GM19035 (cell line): ENCODE results near the gene OSBPL6.
"Not testable (repeated sequence)": the region's sequence is repeated elsewhere in the genome, so short reads cannot be mapped to it uniquely, and the experiment has no call there.

Experiments used
- ATAC-seq: cut with Tn5 transposase; IDR thresholded peaks from one replicate; pipeline ENCODE4 v1.9.1; 2021; ENCODE audit not compliant: unreplicated experiment

The OSBPL6 gene

DNA sequence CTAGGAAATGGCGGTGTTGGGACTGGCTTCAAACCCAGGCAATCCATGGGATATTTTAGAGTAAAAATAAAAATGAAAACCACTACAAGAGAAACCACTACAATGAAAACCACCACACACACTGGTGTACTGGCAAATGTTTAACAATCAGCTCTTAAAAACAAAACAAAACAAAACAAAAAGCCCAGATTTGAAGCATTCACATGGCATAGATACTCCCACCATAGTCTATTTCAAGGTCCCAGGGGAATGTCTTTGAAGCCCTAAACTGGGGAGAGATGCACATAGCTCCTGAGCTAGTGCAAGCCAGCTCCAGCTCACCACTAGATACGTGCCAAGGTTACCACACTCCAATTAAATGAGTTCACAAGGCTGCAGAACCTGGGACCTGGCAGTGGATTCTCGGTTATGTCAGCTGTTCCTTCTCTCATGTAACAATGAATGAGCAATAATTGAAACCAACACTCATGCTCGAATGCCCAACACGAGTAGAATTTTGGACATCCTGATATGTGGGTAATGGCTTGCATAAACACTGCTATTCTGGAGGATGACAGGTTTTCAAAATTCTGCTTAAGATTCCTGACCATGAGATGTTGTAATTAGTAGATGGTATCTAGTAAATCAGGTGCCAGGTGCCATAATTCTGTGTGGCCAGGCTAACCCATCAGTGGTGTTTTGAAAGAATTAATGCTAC, 102.2 kb downstream of the OSBPL6 start:
- no peak for ATAC-seq

- no peak for ATAC-seq
Measured at GRCh38 chr2:178297091-178297411, 102.7 kb downstream of the OSBPL6 start.

- no peak for ATAC-seq
Measured at GRCh38 chr2:178298785-178299212, 104.5 kb downstream of the OSBPL6 start.

DNA sequence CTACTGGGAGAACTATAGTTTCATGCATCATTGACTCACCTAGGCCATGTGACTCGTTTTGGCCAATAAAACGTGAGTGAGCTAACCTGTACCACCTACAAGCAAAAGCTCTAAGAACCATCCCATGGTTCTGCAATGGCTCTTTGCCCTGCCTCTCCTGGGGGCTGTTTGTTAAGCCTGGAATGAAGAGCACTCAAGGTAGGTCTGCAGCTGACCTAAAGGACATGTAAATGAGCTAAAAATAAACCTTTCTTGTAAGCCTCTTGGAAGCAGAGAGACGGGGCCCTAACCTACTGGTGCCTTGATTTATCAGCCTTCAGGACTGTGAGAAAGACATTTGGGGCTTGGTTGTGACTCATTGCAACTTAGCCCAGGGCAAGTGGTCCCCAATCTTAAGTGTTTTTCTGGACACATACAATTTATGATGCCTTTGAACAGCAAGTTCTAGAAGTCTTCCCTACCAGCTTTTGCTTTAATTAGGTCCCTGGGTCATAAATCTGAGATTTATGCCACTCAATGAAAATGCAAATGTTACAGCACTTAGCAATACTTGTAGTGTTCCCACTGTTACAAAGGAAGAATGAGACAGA, 107.4 kb downstream of the OSBPL6 start:
- ATAC-seq = no peak

DNA sequence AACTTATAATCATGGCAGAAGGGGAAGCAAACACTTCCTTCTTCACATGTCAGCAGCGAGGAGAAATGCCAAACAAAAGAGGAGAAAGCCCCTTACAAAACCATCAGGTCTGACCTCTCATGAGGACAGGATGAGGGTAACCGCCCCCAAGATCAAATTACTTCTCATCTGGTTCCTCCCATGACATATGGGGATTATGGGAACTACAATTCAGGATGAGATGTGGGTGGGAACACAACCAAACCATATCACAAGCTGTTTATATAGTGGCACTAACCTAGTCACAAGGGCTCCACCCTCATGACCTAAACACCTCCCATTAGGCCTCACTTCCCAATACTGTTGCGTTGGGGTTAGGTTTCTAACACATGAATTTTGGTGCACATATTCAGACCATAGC, 110.0 kb downstream of the OSBPL6 start:
- ATAC-seq = no peak

DNA sequence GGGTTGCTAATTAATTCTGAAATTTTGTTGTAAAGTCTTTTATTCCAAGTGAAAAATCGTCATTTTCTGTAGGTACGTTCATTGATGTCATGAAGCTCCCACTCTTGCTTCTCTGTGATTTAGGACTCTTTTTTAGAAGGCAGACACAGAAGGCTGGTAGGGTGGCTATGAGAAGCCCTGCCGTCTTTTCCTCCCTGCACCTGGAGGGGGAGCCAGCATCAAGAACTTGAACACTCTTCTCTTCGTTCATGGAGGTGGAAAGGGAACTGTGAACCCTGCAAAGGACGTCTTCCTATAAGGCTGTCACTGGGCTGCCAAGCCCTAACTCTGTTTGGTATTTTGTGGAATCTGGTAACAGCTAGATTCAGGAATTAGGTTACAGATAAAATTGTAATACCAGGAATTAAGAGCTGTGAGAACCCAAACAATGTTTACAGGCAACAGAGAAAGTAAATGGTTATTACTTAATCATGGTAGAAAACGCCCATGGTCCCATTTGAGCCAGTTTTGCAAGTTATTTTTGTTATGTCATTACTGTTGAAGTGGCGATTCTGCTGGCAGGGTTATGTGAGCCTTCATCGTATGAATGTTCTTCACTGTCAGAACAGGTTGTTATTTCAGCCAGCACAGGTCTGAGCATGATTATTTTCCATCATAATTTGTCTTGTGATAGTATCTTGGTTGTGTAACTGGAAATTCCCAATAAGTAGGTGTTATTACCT, 112.2 kb downstream of the OSBPL6 start:
- peak; percentile 99 for ATAC-seq

GRCh38 chr2:178307650-178308049, 113.3 kb downstream of the OSBPL6 start:
- no peak for ATAC-seq

DNA sequence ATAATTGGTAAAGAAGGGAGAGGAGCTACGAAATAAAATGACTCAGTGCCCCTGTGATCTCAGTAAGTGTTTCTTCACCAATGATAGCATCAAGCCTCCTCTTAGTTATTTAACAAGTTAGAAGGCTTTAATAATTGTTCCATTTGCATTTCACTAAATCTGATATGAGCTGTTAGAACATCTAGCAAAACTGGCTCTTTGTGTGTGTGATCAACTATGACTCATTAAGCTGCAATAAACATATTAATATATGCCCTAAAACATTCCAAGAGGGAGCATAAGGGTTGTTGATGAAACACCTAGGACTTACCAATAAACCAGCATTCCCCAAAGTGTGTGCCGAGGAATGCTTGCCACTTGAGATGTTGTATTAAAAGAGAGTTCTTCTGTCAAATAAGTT, 115.2 kb downstream of the OSBPL6 start:
- ATAC-seq = no peak

DNA sequence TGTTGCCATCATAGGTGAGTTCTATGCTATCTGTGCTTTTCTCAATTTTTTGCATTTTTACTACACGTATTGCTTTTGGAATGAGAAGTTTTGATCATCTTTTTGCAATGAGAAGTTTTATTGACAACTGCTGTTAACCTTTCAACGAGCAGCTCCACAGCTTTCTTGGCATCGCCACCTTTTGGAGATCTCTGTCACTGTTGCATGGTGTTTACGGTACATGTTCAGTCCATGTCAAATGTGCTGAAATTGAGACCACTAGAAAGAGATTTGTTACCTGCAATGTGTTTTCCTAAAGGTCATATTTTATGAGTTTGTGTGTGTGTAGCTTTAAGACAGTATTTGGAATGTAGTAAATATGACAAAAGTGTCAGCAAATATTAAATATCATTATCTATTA, 120.8 kb downstream of the OSBPL6 start:
- ATAC-seq = no peak

DNA sequence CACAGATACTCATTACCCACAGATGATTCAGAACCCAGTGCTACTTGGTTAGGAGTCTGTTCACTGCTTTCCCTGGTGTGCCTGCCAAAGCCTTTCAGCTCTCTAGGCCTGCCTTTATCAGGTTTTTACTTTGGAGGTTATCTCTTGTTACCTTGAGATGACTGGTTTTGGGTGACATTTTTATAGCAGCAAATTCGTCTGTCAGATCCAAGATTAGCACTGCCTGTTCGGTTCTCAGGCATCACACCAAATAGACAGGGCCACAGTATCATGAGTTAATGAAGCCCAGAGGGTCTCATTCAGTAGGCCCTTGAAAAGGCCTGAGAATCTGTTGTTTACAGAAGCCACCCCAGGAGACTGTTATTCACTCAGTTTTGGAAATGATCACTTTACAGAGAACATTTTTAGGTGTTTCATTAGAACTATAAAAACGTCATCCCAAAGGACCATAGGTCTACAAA, 121.2 kb downstream of the OSBPL6 start:
- no peak for ATAC-seq

DNA sequence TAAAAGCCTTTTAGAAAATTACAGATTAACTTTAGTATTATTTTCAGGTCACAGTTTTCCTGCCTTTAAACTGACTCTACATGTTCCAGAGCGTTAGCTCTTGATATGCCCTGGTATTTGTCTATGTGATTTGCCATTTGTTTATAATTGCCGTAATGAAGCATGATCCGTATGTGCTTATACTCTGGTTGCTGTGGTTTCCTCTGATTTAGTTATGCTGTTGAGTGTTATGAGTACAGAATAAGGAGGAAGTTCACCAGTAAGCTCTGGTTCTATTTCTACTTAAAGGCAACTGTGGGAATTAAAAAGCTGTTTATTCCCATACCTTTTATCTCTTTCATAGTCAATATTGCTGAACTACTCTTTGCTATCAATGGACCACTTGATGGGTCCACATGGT, 123.5 kb downstream of the OSBPL6 start:
- no peak for ATAC-seq

DNA sequence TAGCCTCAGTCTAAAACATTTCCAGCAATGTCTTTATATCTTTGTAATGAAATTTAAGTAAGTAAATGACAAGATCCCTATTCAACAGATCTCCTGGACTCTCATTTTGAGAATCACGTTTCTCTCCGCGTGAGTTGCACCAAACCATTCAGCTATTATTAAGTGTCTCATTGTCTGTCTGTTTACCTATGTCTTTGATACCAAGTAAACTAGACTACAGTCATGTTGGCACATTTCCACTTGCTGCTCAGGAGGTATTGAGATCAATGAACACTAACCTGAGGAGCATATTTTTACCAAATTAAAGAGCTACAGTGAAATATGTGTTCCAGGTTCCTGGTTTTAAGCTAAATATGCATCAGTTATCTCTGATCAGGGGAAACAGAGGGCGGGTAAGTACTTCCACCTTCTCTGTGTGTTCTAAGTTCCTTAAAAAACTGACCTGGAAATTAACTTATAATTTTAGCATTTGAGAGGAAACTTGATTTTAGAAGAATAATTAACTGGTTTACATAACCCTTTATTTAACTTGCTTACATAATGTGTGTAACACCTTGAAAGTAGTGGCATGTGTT, 125.8 kb downstream of the OSBPL6 start:
- ATAC-seq = no peak

DNA sequence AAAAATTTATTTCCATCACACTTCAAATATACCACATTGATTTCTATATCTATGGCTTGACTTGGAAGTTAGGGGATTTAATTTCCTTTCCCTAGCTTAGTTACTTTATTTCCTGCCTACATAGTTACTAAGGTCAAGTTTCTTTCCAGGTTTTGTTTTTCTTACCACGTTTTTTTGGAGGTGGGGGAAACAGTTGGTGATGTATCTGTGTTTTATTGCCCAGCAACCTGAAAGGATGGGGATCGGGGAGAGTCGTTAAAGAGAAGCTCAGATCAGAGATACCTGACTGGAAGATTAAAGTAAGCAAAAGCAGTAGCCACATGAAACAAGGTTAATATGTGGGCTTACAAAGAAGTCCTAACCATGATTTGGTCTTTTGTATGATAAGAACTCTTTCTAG, 127.8 kb downstream of the OSBPL6 start:
- ATAC-seq = no peak

GRCh38 chr2:178323331-178323730, 129.0 kb downstream of the OSBPL6 start:
- not testable (repeated sequence) for ATAC-seq

DNA sequence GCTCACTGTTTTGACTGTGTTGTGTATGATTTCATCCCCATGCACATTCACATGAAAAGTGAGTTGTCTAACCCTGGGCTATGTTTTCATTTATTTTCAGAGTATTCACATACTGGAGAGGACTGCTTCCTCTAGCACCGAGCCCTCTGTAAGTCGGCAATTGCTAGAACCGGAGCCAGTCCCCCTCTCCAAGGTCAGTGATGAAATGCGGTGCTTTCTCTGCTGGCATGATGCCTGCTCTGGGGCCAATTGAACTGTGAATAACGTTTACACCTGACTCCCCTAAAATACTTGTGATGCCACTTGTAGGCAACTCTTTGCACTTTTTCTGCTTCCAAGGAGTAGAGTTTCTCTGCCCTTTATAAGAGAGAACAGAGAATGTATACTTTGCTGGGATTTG, 129.8 kb downstream of the OSBPL6 start:
- ATAC-seq = no peak

- ATAC-seq = no peak
Measured at GRCh38 chr2:178325268-178325667, 131.0 kb downstream of the OSBPL6 start.

DNA sequence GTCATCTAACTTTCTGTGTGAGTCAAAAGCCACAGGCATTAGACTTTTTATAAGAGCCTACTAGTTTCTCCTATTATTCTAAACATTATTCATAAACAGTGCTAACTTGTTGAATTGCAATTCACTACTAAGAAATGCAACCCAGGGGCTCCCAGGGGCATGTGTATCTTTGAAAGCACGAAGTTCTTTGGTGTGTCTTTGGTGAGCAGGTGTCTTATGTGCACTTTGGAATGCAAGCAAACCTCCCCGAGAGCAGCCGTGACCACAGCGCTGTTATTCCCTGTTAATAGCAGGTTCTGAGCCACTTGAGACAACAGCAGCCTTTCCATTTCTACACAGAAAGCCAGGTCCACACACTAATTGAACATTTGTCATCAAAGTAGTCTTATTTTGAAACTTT, 133.2 kb downstream of the OSBPL6 start:
- ATAC-seq = no peak

- no peak for ATAC-seq
Measured at GRCh38 chr2:178328037-178328436, 133.7 kb downstream of the OSBPL6 start.

- no peak for ATAC-seq
Measured at GRCh38 chr2:178330175-178331017, 136.1 kb downstream of the OSBPL6 start.

DNA sequence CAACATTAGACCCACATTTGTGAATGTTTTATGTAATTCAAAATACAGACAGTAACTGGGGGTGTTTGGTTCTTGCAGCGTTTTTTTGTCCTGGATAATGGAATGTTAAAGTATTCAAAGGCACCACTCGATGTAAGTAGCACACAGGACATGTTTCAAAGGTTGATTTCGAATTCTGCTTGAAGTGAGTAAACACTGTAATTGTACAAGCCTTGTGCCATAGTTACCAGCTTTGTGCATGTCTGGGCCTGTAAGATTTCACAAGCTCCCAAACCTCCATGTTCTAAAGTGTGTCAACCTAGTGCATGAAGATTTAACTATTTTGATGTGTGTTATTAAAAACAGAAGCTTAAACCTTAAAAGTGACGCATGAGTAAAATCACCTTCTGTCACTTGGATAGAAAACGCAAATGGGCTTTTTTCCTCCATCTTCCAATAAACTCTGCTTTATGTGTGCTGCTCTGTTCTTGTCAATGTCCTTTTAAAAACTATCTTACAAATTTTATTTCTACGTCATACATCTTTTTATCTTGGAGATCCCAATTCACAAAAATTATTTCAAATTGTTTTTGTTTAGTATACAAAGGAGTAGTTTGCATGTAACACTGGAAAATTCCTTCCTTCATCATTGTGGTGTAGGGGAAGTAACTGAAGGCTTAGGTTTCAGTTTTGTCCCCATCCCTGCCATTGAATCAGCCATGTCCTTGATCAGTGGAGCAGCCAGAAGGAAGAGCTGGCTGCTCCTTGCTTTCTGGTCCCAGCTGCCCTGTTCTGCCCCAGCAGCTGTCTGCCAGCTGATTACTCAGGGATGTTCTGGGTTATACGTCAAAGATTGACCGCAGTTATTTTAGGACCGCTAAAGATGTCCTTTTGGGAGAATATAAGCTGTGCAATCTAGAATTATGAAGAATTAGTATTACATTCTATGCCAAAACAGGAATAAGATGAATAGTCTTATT, 137.4 kb downstream of the OSBPL6 start:
- no peak for ATAC-seq
